Gastroesophageal sphincter (tissue), 4 donors: ENCODE data around the gene MGA. TPM values are rescaled to one million over a fixed set of nuclear protein-coding genes. Genes with fewer than 3 reads are reported as not detected.

Source experiments
- ATAC-seq: fragments of 150-250 bp; one replicate; pipeline ENCODE4 v1.9.1; 2016; ENCODE audit warnings: mild to moderate bottlenecking, moderate library complexity
- H3K27ac ChIP-seq, 4 donors: fragments of 200-600 bp; sonication (generic) in 3 of 4; 1 replicate in 3 of 4; 2 replicates in 1 of 4; pipeline ENCODE4 v1.5.1; 2016 to 2019
- H3K27me3 ChIP-seq: fragments of 200-600 bp; sonication (generic); one replicate; pipeline ENCODE4 v1.5.1; 2019
- H3K36me3 ChIP-seq, 2 donors: fragments of 200-600 bp; sonication (generic); one replicate each; pipeline ENCODE4 v1.5.1; 2019; ENCODE audit warnings: control low read depth in 1 of 2
- H3K4me1 ChIP-seq, 3 donors: fragments of 200-600 bp; sonication (generic); 1 replicate in 2 of 3; 2 replicates in 1 of 3; pipeline ENCODE4 v1.5.1; 2016 to 2019; ENCODE audit warnings: control low read depth in 2 of 3
- H3K4me3 ChIP-seq, 2 donors: fragments of 200-600 bp; sonication (generic); one replicate each; pipeline ENCODE4 v1.5.1; 2019; ENCODE audit warnings: mild to moderate bottlenecking in 1 of 2, moderate library complexity in 1 of 2
- H3K9me3 ChIP-seq, 3 donors: fragments of 200-600 bp; sonication (generic); one replicate each; pipeline ENCODE4 v1.5.1; 2017 to 2019; ENCODE audit warnings: control low read depth in 2 of 3
- CTCF ChIP-seq, 4 experiments: fragments of 200-600 bp in 2 of 4; fragments of 450-650 bp in 2 of 4; sonication (generic) in 1 of 4; IDR thresholded peaks; one replicate each; pipeline ENCODE4 v1.5.1; 2017 to 2019; ENCODE audit warnings: antibody characterized with exemption in 4 of 4, mild to moderate bottlenecking in 2 of 4, moderate library complexity in 2 of 4
- EP300 ChIP-seq: sonication (generic); formaldehyde crosslinking; IDR thresholded peaks from one replicate; pipeline ENCODE4 v1.6.1; 2017; ENCODE audit warnings: antibody characterized with exemption, mild to moderate bottlenecking
- POLR2A ChIP-seq, 2 donors: fragments of 450-650 bp; IDR thresholded peaks; one replicate each; pipeline ENCODE4 v1.6.1; 2017; ENCODE audit warnings: antibody characterized with exemption in 2 of 2, mild to moderate bottlenecking in 2 of 2, moderate library complexity in 1 of 2
- POLR2AphosphoS5 ChIP-seq: sonication (generic); formaldehyde crosslinking; IDR thresholded peaks from one replicate; pipeline ENCODE4 v1.6.1; 2017; ENCODE audit warnings: antibody characterized with exemption
- WGBS, 2 donors: methylation state at CpG; one replicate each; pipeline ENCODE4 v1.1.5; 2018; ENCODE audit warnings: low coverage in 1 of 2; 5-methylcytosine and 5-hydroxymethylcytosine counted together
- total RNA-seq, 4 donors: library from RNA; depleted of rRNA; stranded (reverse); fragments of >200 nt; gene quantifications; one replicate each; pipeline ENCODE4 v1.1.0, GENCODE V29; 2016

Gene MGA
- total RNA-seq, 4 donors from 2014 or later: 29.4 to 59.2 (median 44.9) TPM

- Histone ChIP-seq H3K27ac (no peak overlapping the region), H3K9me3 (no peaks in the 10 kb centered on the region), H3K4me3 (no peak overlapping the region), H3K27me3 (no peaks in the 10 kb centered on the region), H3K4me1 (peaks cover 0 to 6% (median 0%) of the 10 kb centered on the region in 3 donors), H3K36me3 (no peaks in the 10 kb centered on the region)
- no peak for ATAC-seq
- no peak for TF ChIP-seq EP300
- TF ChIP-seq POLR2AphosphoS5: no peak
- TF ChIP-seq CTCF (IDR thresholded peaks at IDR 0.05): no peak
- no peak for TF ChIP-seq POLR2A (IDR thresholded peaks at IDR 0.05)
- WGBS, 2 donors: 89 to 100% methylated on average over 2 to 4 of the region's 4 CpGs
These were observed 26.6 kb upstream of the MGA start for GRCh38 chr15:41633609-41634008.

- no peak overlapping the region for H3K27ac ChIP-seq
- WGBS, 2 donors: 63% methylated on average over 1 of the region's 1 CpG; no CpG with 5 or more reads in 1 of the 2 donors
These were observed 26.1 kb upstream of the MGA start for GRCh38 chr15:41634072-41634626.

GRCh38 chr15:41637086-41637485, 23.1 kb upstream of the MGA start:
- Histone ChIP-seq H3K4me3 (no peak overlapping the region), H3K4me1 (peaks cover 0 to 6% (median 0%) of the 10 kb centered on the region in 3 donors), H3K36me3 (peaks cover 0 to 3% of the 10 kb centered on the region in 2 donors), H3K9me3 (no peaks in the 10 kb centered on the region), H3K27me3 (no peaks in the 10 kb centered on the region), H3K27ac (no peak overlapping the region)
- WGBS, 2 donors: 95 to 100% methylated on average over 2 of the region's 2 CpGs
- TF ChIP-seq CTCF (IDR thresholded peaks at IDR 0.05) (no peak), POLR2AphosphoS5 (no peak), POLR2A (IDR thresholded peaks at IDR 0.05) (no peak), EP300 (no peak)
- no peak for ATAC-seq

More at GRCh38 chr15:41634072-41634626, 26.1 kb upstream of the MGA start:
- no peak for TF ChIP-seq EP300
- no peak for TF ChIP-seq POLR2AphosphoS5
- no peak for TF ChIP-seq POLR2A (IDR thresholded peaks at IDR 0.05)
- TF ChIP-seq CTCF (IDR thresholded peaks at IDR 0.05): no peak
- Histone ChIP-seq H3K4me3 (no peak overlapping the region), H3K9me3 (no peaks in the 10 kb centered on the region), H3K36me3 (no peaks in the 10 kb centered on the region), H3K4me1 (peaks cover 0 to 6% (median 0%) of the 10 kb centered on the region in 3 donors), H3K27me3 (no peaks in the 10 kb centered on the region)
- no peak for ATAC-seq

GRCh38 chr15:41640985-41641384, 19.2 kb upstream of the MGA start:
- no peaks in the 10 kb centered on the region for H3K9me3 ChIP-seq
- H3K36me3 ChIP-seq: peaks cover 0 to 3% of the 10 kb centered on the region in 2 donors
- H3K27ac ChIP-seq: no peak overlapping the region
- no peaks in the 10 kb centered on the region for H3K4me1 ChIP-seq
- H3K27me3 ChIP-seq: no peaks in the 10 kb centered on the region
- WGBS, 2 donors: 100% methylated on average over 1 of the region's 1 CpG; no CpG with 5 or more reads in 1 of the 2 donors
- TF ChIP-seq POLR2AphosphoS5 (no peak), EP300 (no peak), CTCF (IDR thresholded peaks at IDR 0.05) (no peak), POLR2A (IDR thresholded peaks at IDR 0.05) (no peak)
- no peak for ATAC-seq
- H3K4me3 ChIP-seq: no peak overlapping the region

- TF ChIP-seq CTCF (IDR thresholded peaks at IDR 0.05) (no peak), EP300 (no peak), POLR2A (IDR thresholded peaks at IDR 0.05) (no peak), POLR2AphosphoS5 (no peak)
- Histone ChIP-seq H3K27ac (no peak overlapping the region), H3K27me3 (no peaks in the 10 kb centered on the region), H3K36me3 (no peaks in the 10 kb centered on the region), H3K9me3 (no peaks in the 10 kb centered on the region), H3K4me1 (no peaks in the 10 kb centered on the region), H3K4me3 (no peak overlapping the region)
- no peak for ATAC-seq
These were observed 12.9 kb upstream of the MGA start for GRCh38 chr15:41647262-41647661.
